Measurements from ENCODE around the gene EEF2.

DNA sequence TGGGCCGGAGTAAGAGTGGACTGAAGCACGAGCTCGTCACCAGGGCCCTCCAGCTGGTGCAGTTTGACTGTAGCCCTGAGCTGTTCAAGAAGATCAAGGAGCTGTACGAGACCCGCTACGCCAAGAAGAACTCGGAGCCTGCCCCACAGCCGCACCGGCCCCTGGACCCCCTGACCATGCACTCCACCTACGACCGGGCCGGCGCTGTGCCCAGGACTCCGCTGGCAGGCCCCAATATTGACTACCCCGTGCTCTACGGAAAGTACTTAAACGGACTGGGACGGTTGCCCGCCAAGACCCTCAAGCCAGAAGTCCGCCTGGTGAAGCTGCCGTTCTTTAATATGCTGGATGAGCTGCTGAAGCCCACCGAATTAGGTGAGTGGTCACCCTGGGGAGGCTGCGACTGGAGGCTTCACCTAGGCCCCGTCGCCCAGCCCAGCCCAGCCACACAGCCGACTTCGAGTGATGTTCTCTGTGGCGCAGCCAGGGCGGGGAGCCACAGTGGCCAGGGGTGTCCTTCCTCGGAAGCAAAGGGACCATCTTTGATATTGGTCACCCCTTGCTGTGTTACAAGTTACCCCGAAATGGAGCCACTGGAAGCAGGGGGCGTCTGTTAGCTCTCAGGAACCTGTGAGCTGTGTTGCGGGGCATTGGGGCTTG is 27.8 kb upstream of the EEF2 start:
- no peak for TF ChIP-seq RCOR1 (IDR thresholded peaks at IDR 0.05; ENCODE audit: insufficient replicate concordance, low read length)
- no peak for TF ChIP-seq POLR2A (IDR thresholded peaks at IDR 0.05; ENCODE audit: low read depth, low read length)
- TF ChIP-seq, protein P1, sequence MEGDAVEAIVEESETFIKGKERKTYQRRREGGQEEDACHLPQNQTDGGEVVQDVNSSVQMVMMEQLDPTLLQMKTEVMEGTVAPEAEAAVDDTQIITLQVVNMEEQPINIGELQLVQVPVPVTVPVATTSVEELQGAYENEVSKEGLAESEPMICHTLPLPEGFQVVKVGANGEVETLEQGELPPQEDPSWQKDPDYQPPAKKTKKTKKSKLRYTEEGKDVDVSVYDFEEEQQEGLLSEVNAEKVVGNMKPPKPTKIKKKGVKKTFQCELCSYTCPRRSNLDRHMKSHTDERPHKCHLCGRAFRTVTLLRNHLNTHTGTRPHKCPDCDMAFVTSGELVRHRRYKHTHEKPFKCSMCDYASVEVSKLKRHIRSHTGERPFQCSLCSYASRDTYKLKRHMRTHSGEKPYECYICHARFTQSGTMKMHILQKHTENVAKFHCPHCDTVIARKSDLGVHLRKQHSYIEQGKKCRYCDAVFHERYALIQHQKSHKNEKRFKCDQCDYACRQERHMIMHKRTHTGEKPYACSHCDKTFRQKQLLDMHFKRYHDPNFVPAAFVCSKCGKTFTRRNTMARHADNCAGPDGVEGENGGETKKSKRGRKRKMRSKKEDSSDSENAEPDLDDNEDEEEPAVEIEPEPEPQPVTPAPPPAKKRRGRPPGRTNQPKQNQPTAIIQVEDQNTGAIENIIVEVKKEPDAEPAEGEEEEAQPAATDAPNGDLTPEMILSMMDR (conservative IDR thresholded peaks at IDR 0.05; ENCODE audit: low read depth, low read length): no peak
- TF ChIP-seq RFX5 (IDR thresholded peaks at IDR 0.05; ENCODE audit: low read depth, low read length): no peak
- TF ChIP-seq CEBPB (IDR thresholded peaks at IDR 0.05; ENCODE audit: low read depth, low read length): no peak
- no peak for TF ChIP-seq SMC3 (IDR thresholded peaks at IDR 0.05; ENCODE audit: low read depth, low read length)
